LHCN-M2 (cell line): ENCODE results near the gene KLHL21. TPM values are rescaled to one million over a fixed set of nuclear protein-coding genes. Genes with fewer than 3 reads are reported as not detected.
A peak's percentile ranks its signal among the peaks of the same experiment; 100 is the strongest.
"Not testable (repeated sequence)": the region's sequence is repeated elsewhere in the genome, so short reads cannot be mapped to it uniquely, and the experiment has no call there.

Experiments
- DNase-seq: peaks from one replicate; pipeline ENCODE4 v3.0.0-alpha.2; 2012; ENCODE audit warnings: low read depth
- total RNA-seq: library from RNA; depleted of rRNA; stranded (reverse); fragments of >200 nt; gene quantifications from 2 replicates; pipeline ENCODE4 v1.2.3, GENCODE V29; 2014

The KLHL21 gene
- total RNA-seq, 1 experiment from 2014 or later: 46.8 TPM

DNA sequence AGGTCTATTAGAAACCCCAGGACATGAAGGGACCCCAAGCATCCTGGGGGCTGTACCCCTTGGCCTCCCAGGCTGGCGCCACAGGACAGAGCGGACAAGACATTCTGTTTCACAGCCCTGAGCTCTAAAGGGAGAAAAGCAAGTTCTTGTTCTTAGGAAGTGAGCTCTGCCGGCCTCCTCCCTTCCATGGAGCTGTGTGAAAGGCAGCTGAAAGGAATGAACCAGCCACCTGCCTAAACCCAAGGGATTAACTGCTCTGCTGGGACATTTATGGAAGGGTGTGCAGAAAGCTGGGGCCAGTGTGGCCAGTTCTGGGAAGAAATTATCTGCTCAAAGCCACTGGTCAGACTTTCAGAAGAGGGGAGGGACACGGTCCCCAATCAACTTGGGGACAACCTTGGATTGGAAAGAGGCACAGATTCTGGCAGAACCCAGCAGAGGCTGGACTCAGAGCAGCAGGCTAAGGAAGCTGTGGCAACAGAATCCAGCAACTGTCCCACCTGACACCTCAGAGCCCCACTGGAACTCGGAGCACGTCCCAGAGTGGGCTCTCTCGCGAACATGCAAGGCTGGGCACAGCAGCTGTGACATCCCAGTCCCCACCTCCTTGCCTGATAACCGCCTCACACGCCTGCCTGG lies 2.1 kb downstream of the KLHL21 start:
- DNase-seq: peak; percentile 58

DNA sequence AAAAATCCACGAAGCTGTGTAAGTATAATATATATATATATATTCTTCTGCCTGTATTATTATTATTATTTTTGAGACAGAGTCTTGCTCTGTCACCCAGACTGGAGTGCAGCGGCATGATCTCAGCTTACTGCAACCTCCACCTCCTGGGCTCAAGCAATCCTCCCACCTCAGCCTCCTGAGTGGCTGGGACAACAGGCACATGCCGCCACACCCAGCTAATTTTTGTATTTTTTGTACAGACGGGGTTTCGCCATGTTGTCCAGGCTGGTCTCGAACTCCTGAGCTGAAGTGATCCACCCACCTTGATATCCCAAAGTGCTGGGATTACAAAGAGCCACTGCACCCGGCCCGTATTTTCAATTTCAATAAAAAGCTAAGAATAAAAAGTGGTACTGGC lies 2.7 kb downstream of the KLHL21 start:
- DNase-seq: not testable (repeated sequence)

GRCh38 chr1:6599141-6599975 lies 3.3 kb downstream of the KLHL21 start:
- DNase-seq: no peak

GRCh38 chr1:6597777-6598131 lies 4.9 kb downstream of the KLHL21 start:
- no peak for DNase-seq

- DNase-seq: no peak
These were observed 5.5 kb downstream of the KLHL21 start for GRCh38 chr1:6596886-6597776.

DNA sequence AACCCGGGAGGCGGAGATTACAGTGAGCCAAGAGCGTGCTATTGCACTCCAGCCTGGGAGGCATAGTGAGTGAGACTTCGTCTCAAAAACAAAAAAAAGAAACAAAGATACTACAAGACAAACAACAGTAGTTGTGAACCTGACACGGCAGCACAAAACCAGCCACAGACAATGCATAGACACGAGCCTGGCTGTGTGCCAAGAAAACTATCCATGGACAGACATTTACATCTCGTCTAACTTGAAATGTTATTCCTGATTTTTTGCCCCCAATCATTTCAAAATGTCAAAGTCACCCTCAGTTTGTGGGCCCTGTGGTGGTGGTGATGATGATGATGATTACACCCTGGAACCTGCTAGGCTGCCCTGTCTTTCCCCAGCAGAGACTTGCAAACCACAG lies 6.3 kb downstream of the KLHL21 start:
- no peak for DNase-seq

- DNase-seq: no peak
These were observed 7.5 kb downstream of the KLHL21 start for GRCh38 chr1:6594977-6595740.

- DNase-seq: no peak
These were observed 8.9 kb downstream of the KLHL21 start for GRCh38 chr1:6593810-6594209.

GRCh38 chr1:6592865-6593593 lies 9.6 kb downstream of the KLHL21 start:
- no peak for DNase-seq

- no peak for DNase-seq
These were observed 10.2 kb downstream of the KLHL21 start for GRCh38 chr1:6592441-6592840.

- no peak for DNase-seq
These were observed 11.0 kb downstream of the KLHL21 start for GRCh38 chr1:6591644-6592043.

- no peak for DNase-seq
These were observed 11.4 kb downstream of the KLHL21 start for GRCh38 chr1:6591222-6591621.

DNA sequence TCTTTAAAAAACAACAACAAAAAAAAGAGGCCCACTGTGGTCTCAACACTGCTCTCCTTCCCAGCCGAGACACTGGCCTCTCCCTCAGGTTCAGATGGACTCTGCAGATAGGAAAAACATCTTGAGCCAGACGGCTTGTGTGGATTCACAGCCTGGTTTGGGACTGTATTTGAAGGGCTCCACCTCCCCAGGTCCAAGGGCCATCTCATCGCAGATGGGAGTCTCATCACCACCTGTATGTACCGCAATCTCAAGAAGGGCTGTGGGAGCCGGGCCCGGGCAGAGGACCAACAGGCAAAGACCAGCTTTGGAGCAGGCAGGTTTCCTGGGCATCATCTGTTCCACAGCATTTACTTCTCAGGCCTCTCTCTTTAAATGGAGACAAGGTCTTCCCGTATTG lies 12.6 kb downstream of the KLHL21 start:
- no peak for DNase-seq

DNA sequence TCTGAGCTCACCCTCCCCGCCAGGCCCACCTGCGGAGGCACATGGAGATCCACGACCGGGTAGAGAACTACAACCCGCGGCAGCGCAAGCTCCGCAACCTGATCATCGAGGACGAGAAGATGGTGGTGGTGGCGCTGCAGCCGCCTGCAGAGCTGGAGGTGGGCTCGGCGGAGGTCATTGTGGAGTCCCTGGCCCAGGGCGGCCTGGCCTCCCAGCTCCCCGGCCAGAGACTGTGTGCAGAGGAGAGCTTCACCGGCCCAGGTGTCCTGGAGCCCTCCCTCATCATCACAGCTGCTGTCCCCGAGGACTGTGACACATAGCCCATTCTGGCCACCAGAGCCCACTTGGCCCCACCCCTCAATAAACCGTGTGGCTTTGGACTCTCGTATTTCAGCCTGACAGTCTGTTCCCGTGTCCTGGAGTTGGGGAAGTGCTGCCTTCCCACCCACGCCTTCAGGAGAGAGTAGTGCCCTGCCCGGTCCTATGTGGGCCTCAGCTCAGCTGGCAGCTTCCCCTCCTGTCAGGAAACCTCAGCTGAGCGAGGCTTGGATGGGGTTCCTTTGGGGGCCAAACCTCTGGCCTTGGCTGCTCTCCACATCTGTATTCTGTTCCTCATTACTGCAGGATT lies 13.7 kb downstream of the KLHL21 start:
- DNase-seq: peak; percentile 34

GRCh38 chr1:6588128-6588892 lies 14.4 kb downstream of the KLHL21 start:
- DNase-seq: no peak

- peak; percentile 47 for DNase-seq
These were observed 15.2 kb downstream of the KLHL21 start for GRCh38 chr1:6587261-6588005.

GRCh38 chr1:6586404-6586816 lies 16.3 kb downstream of the KLHL21 start:
- DNase-seq: no peak

GRCh38 chr1:6585841-6586240 lies 16.8 kb downstream of the KLHL21 start:
- no peak for DNase-seq
